HG03045 (cell line): Measurements from ENCODE around the gene KRTAP12-2.
"Not testable (repeated sequence)": the region's sequence is repeated elsewhere in the genome, so short reads cannot be mapped to it uniquely, and the experiment has no call there.

Experiments
- ATAC-seq: cut with Tn5 transposase; IDR thresholded peaks from one replicate; pipeline ENCODE4 v1.9.1; 2021; ENCODE audit warnings: mild to moderate bottlenecking, moderate library complexity; ENCODE audit not compliant: unreplicated experiment

KRTAP12-2 gene

GRCh38 chr21:44686000-44686781, 19.5 kb upstream of the KRTAP12-2 start:
- no peak for ATAC-seq

GRCh38 chr21:44685050-44685449, 18.3 kb upstream of the KRTAP12-2 start:
- ATAC-seq, result not testable (repeated sequence)

GRCh38 chr21:44684483-44684882, 17.8 kb upstream of the KRTAP12-2 start:
- no peak for ATAC-seq

GRCh38 chr21:44684077-44684476, 17.4 kb upstream of the KRTAP12-2 start:
- no peak for ATAC-seq

- ATAC-seq, result no peak
Observed at GRCh38 chr21:44682580-44683151, 15.9 kb upstream of the KRTAP12-2 start.

GRCh38 chr21:44681861-44682579, 15.3 kb upstream of the KRTAP12-2 start, which contains the start of gene KRTAP12-1:
TSS of gene KRTAP12-1 (minus strand) at chr21:44682163. CDS start at chr21:44682123, 40 bp downstream.
- no peak for ATAC-seq

GRCh38 chr21:44681152-44681551, 14.4 kb upstream of the KRTAP12-2 start:
- ATAC-seq, result no peak

- no peak for ATAC-seq
Observed at GRCh38 chr21:44677881-44678280, 11.2 kb upstream of the KRTAP12-2 start.

GRCh38 chr21:44671911-44672310, 5.2 kb upstream of the KRTAP12-2 start:
- ATAC-seq, result no peak

- no peak for ATAC-seq
Observed at GRCh38 chr21:44670642-44671432, 4.1 kb upstream of the KRTAP12-2 start.

GRCh38 chr21:44667612-44668011, 885 bp upstream of the KRTAP12-2 start:
- ATAC-seq, result no peak

GRCh38 chr21:44664691-44665090, 2.0 kb downstream of the KRTAP12-2 start:
- no peak for ATAC-seq

GRCh38 chr21:44661567-44661966, 5.2 kb downstream of the KRTAP12-2 start:
- not testable (repeated sequence) for ATAC-seq

- ATAC-seq, result no peak
Observed at GRCh38 chr21:44658913-44659595, 7.7 kb downstream of the KRTAP12-2 start.

- no peak for ATAC-seq
Observed at GRCh38 chr21:44658541-44658910, 8.2 kb downstream of the KRTAP12-2 start.

GRCh38 chr21:44657635-44658540, 8.8 kb downstream of the KRTAP12-2 start, which contains the start of gene KRTAP12-3:
TSS of gene KRTAP12-3 (plus strand) at chr21:44657932. CDS start at chr21:44657980, 48 bp downstream.
- ATAC-seq, result no peak

GRCh38 chr21:44656868-44657267, 9.9 kb downstream of the KRTAP12-2 start:
- ATAC-seq, result no peak

GRCh38 chr21:44654576-44655175, 12.1 kb downstream of the KRTAP12-2 start, which contains the start of gene KRTAP12-4:
TSS of gene KRTAP12-4 (minus strand) at chr21:44654659. CDS start at chr21:44654614, 45 bp downstream.
- ATAC-seq, result no peak
